GM19455 (cell line): ENCODE measurements around the gene HEPHL1.
"Not testable (repeated sequence)": the region's sequence is repeated elsewhere in the genome, so short reads cannot be mapped to it uniquely, and the experiment has no call there.

Experiments used
- ATAC-seq: cut with Tn5 transposase; IDR thresholded peaks from one replicate; pipeline ENCODE4 v1.9.1; 2021; ENCODE audit not compliant: unreplicated experiment

HEPHL1 gene

GRCh38 chr11:94149431-94150017, 128.4 kb downstream of the HEPHL1 start:
- no peak for ATAC-seq

GRCh38 chr11:94150056-94150455, 128.9 kb downstream of the HEPHL1 start:
- ATAC-seq = no peak

- no peak for ATAC-seq
Measured at GRCh38 chr11:94150704-94151685, 129.8 kb downstream of the HEPHL1 start.

GRCh38 chr11:94151903-94152677, 130.9 kb downstream of the HEPHL1 start:
- ATAC-seq = peak; percentile 49

- ATAC-seq = no peak
Measured at GRCh38 chr11:94152678-94153065, 131.5 kb downstream of the HEPHL1 start.

- no peak for ATAC-seq
Measured at GRCh38 chr11:94153320-94153719, 132.2 kb downstream of the HEPHL1 start.

- ATAC-seq = no peak
Measured at GRCh38 chr11:94154095-94154856, 133.1 kb downstream of the HEPHL1 start.

- ATAC-seq = not testable (repeated sequence)
Measured at GRCh38 chr11:94157339-94157738, 136.2 kb downstream of the HEPHL1 start.
